HEK293 (cell line): Measurements from ENCODE around the gene LIN52.

Experiments
- CTCF ChIA-PET: fragments of 350-600 bp; formaldehyde crosslinking; extraction: SDS; loops from one replicate; lab custom pipeline; 2021; ENCODE audit warnings: antibody characterized with exemption; lab: Yijun Ruan, JAX
- POLR2A ChIA-PET: fragments of 300-600 bp; formaldehyde crosslinking; extraction: SDS; loops from one replicate; lab custom pipeline; 2020; ENCODE audit warnings: antibody characterized with exemption, inconsistent platforms; lab: Yijun Ruan, JAX
- H3K27ac ChIP-seq: fragments of 200-500 bp; sonication (Bioruptor generic); 2 replicates; pipeline ENCODE4 v1.5.1; 2014; ENCODE audit warnings: low read depth, low read length, control low read depth, inconsistent platforms; ENCODE audit errors: extremely low read depth
- H3K36me3 ChIP-seq, 2 experiments: fragments of 200-500 bp in 1 of 2; sonication (Bioruptor generic) in 1 of 2; 1 replicate in 1 of 2; 2 replicates in 1 of 2; pipeline ENCODE4 v1.5.1; 2014 to 2017; ENCODE audit warnings: inconsistent platforms in 2 of 2, low read length in 2 of 2; ENCODE audit not compliant: control insufficient read depth in 2 of 2, insufficient read depth in 1 of 2
- H3K4me1 ChIP-seq: fragments of 200-500 bp; sonication (Bioruptor generic); 2 replicates; pipeline ENCODE4 v1.5.1; 2014; ENCODE audit warnings: mild to moderate bottlenecking, low read length, inconsistent platforms; ENCODE audit not compliant: control insufficient read depth, insufficient read depth
- H3K4me3 ChIP-seq: 2 replicates; pipeline ENCODE4 v1.5.1; 2011; ENCODE audit warnings: low read depth, mild to moderate bottlenecking, control low read depth, low read length, moderate library complexity
- H3K9me3 ChIP-seq: fragments of 200-500 bp; sonication (Bioruptor generic); 2 replicates; pipeline ENCODE4 v1.5.1; 2014; ENCODE audit warnings: low read depth, low read length, inconsistent platforms; ENCODE audit not compliant: control insufficient read depth, insufficient read depth
- GFI1B ChIP-seq: fragments of 450-650 bp; formaldehyde crosslinking; IDR thresholded peaks from 2 replicates; pipeline ENCODE4 v1.5.1; 2016; ENCODE audit warnings: missing biosample characterization, missing genetic modification characterization
- KLF17 ChIP-seq: fragments of 450-650 bp; formaldehyde crosslinking; IDR thresholded peaks from 2 replicates; pipeline ENCODE4 v1.5.1; 2016; ENCODE audit warnings: missing biosample characterization, missing genetic modification characterization
- SCRT2 ChIP-seq: fragments of 450-650 bp; formaldehyde crosslinking; IDR thresholded peaks from 2 replicates; pipeline ENCODE4 v1.5.1; 2016; ENCODE audit warnings: missing biosample characterization, missing genetic modification characterization
- SP2 ChIP-seq: fragments of 450-650 bp; formaldehyde crosslinking; IDR thresholded peaks from 2 replicates; pipeline ENCODE4 v1.5.1; 2016; ENCODE audit warnings: missing biosample characterization, missing genetic modification characterization
- SP3 ChIP-seq: fragments of 450-650 bp; formaldehyde crosslinking; IDR thresholded peaks from 2 replicates; pipeline ENCODE4 v1.5.1; 2016; ENCODE audit warnings: missing biosample characterization, missing genetic modification characterization
- ZBTB7A ChIP-seq: fragments of 450-650 bp; formaldehyde crosslinking; IDR thresholded peaks from 2 replicates; pipeline ENCODE4 v1.5.1; 2016; ENCODE audit warnings: low read depth, missing biosample characterization, missing genetic modification characterization
- ZIC2 ChIP-seq: fragments of 450-650 bp; formaldehyde crosslinking; IDR thresholded peaks from 2 replicates; pipeline ENCODE4 v1.5.1; 2016; ENCODE audit warnings: missing biosample characterization, missing genetic modification characterization
- ZNF133 ChIP-seq: fragments of 450-650 bp; formaldehyde crosslinking; IDR thresholded peaks from 2 replicates; pipeline ENCODE4 v1.5.1; 2016; ENCODE audit warnings: missing biosample characterization, missing genetic modification characterization
- ZNF157 ChIP-seq: fragments of 450-650 bp; formaldehyde crosslinking; IDR thresholded peaks from 2 replicates; pipeline ENCODE4 v1.5.1; 2016; ENCODE audit warnings: missing biosample characterization, missing genetic modification characterization
- ZNF202 ChIP-seq: fragments of 450-650 bp; formaldehyde crosslinking; IDR thresholded peaks from 2 replicates; pipeline ENCODE4 v1.5.1; 2016; ENCODE audit warnings: missing biosample characterization, missing genetic modification characterization, borderline replicate concordance
- ZNF248 ChIP-seq: fragments of 450-650 bp; formaldehyde crosslinking; IDR thresholded peaks from 2 replicates; pipeline ENCODE4 v1.5.1; 2017; ENCODE audit warnings: missing biosample characterization, missing genetic modification characterization
- ZNF324 ChIP-seq: fragments of 450-650 bp; formaldehyde crosslinking; IDR thresholded peaks from 2 replicates; pipeline ENCODE4 v1.5.1; 2016; ENCODE audit warnings: missing biosample characterization, missing genetic modification characterization
- ZNF335 ChIP-seq: fragments of 450-650 bp; formaldehyde crosslinking; conservative IDR thresholded peaks from 2 replicates; pipeline ENCODE4 v1.5.1; 2016; ENCODE audit warnings: missing biosample characterization, missing genetic modification characterization
- ZNF404 ChIP-seq: fragments of 450-650 bp; formaldehyde crosslinking; IDR thresholded peaks from 2 replicates; pipeline ENCODE4 v1.5.1; 2017; ENCODE audit warnings: missing biosample characterization, missing genetic modification characterization
- ZNF488 ChIP-seq: fragments of 450-650 bp; formaldehyde crosslinking; IDR thresholded peaks from 2 replicates; pipeline ENCODE4 v1.5.1; 2016; ENCODE audit warnings: missing biosample characterization, missing genetic modification characterization
- ZNF513 ChIP-seq: fragments of 450-650 bp; IDR thresholded peaks from 2 replicates; pipeline ENCODE4 v1.5.1; 2018; ENCODE audit warnings: missing biosample characterization, missing genetic modification characterization
- ZNF514 ChIP-seq: fragments of 450-650 bp; formaldehyde crosslinking; IDR thresholded peaks from 2 replicates; pipeline ENCODE4 v1.5.1; 2016; ENCODE audit warnings: missing biosample characterization, missing genetic modification characterization
- ZNF544 ChIP-seq: fragments of 450-650 bp; formaldehyde crosslinking; IDR thresholded peaks from 2 replicates; pipeline ENCODE4 v1.5.0; 2017; ENCODE audit warnings: missing biosample characterization, missing genetic modification characterization
- ZNF548 ChIP-seq: fragments of 450-650 bp; formaldehyde crosslinking; IDR thresholded peaks from 2 replicates; pipeline ENCODE4 v1.5.1; 2016; ENCODE audit warnings: missing biosample characterization, missing genetic modification characterization
- ZNF561 ChIP-seq: fragments of 450-650 bp; IDR thresholded peaks from 2 replicates; pipeline ENCODE4 v1.5.1; 2018; ENCODE audit warnings: missing biosample characterization, missing genetic modification characterization, borderline replicate concordance
- ZNF623 ChIP-seq: fragments of 450-650 bp; formaldehyde crosslinking; IDR thresholded peaks from 2 replicates; pipeline ENCODE4 v1.5.1; 2016; ENCODE audit warnings: missing biosample characterization, missing genetic modification characterization
- ZNF76 ChIP-seq: fragments of 450-650 bp; formaldehyde crosslinking; IDR thresholded peaks from 2 replicates; pipeline ENCODE4; 2016; ENCODE audit warnings: low read depth, missing biosample characterization, missing genetic modification characterization, borderline replicate concordance
- ZNF768 ChIP-seq: fragments of 450-650 bp; formaldehyde crosslinking; IDR thresholded peaks from 2 replicates; pipeline ENCODE4 v1.5.1; 2018; ENCODE audit warnings: missing biosample characterization, mild to moderate bottlenecking, missing genetic modification characterization
- ZNF785 ChIP-seq: fragments of 450-650 bp; formaldehyde crosslinking; IDR thresholded peaks from 2 replicates; pipeline ENCODE4 v1.5.1; 2016; ENCODE audit warnings: missing biosample characterization, missing genetic modification characterization
- ZSCAN16 ChIP-seq: fragments of 450-650 bp; formaldehyde crosslinking; IDR thresholded peaks from 2 replicates; pipeline ENCODE4 v1.5.1; 2016; ENCODE audit warnings: missing biosample characterization, missing genetic modification characterization
- ZSCAN30 ChIP-seq: fragments of 450-650 bp; IDR thresholded peaks from 2 replicates; pipeline ENCODE4 v1.5.1; 2018; ENCODE audit warnings: missing biosample characterization, mild to moderate bottlenecking, missing genetic modification characterization, moderate library complexity
- TF ChIP-seq, protein P1 (sequence below): fragments of 450-650 bp; formaldehyde crosslinking; IDR thresholded peaks from 2 replicates; pipeline ENCODE4 v1.5.1; 2016; ENCODE audit warnings: missing biosample characterization, missing genetic modification characterization, low read depth
- TF ChIP-seq, protein P2 (sequence below): fragments of 450-650 bp; formaldehyde crosslinking; IDR thresholded peaks from 2 replicates; pipeline ENCODE4 v1.5.1; 2016; ENCODE audit warnings: missing biosample characterization, missing genetic modification characterization
- TF ChIP-seq, protein P3 (sequence below): fragments of 450-650 bp; formaldehyde crosslinking; conservative IDR thresholded peaks from 2 replicates; pipeline ENCODE4 v1.5.1; 2016; ENCODE audit warnings: low read depth, missing biosample characterization, missing genetic modification characterization

LIN52 gene

DNA sequence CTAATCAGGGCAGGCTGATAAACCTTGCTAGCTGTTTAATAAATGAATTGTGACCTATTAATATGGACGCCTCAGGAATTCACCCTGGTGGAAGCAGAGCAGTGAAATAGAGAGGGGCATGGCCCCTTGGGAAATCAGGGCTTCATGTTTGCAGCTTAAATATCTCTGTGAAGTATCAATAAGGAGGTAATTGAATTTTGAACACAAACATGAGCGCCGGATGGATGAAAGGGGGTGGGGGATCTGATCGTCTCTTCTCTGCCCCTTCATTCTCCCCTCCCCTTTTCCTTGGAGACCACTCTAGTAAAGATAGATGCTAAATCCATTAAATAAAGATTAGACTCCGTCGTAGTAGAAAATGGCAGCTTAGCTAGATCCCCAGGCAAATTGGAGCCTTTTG, 70.5 kb downstream of the LIN52 start:
- TF ChIP-seq ZNF324 (tag by site-specific recombination) (no peak), SP3 (tag by site-specific recombination) (no peak), ZNF248 (no peak), ZNF785 (no peak), SP2 (no peak), ZNF548 (tag by site-specific recombination) (no peak), ZNF335 (tag by site-specific recombination) (no peak), ZNF404 (no peak), ZNF488 (tag by site-specific recombination) (no peak), ZBTB7A (no peak), ZNF768 (tag by site-specific recombination) (no peak), ZSCAN30 (no peak), ZIC2 (tag by site-specific recombination) (no peak), ZNF133 (tag by site-specific recombination) (no peak)
- TF ChIP-seq, protein P1, sequence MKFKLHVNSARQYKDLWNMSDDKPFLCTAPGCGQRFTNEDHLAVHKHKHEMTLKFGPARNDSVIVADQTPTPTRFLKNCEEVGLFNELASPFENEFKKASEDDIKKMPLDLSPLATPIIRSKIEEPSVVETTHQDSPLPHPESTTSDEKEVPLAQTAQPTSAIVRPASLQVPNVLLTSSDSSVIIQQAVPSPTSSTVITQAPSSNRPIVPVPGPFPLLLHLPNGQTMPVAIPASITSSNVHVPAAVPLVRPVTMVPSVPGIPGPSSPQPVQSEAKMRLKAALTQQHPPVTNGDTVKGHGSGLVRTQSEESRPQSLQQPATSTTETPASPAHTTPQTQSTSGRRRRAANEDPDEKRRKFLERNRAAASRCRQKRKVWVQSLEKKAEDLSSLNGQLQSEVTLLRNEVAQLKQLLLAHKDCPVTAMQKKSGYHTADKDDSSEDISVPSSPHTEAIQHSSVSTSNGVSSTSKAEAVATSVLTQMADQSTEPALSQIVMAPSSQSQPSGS, result no peak
- TF ChIP-seq, protein P2, sequence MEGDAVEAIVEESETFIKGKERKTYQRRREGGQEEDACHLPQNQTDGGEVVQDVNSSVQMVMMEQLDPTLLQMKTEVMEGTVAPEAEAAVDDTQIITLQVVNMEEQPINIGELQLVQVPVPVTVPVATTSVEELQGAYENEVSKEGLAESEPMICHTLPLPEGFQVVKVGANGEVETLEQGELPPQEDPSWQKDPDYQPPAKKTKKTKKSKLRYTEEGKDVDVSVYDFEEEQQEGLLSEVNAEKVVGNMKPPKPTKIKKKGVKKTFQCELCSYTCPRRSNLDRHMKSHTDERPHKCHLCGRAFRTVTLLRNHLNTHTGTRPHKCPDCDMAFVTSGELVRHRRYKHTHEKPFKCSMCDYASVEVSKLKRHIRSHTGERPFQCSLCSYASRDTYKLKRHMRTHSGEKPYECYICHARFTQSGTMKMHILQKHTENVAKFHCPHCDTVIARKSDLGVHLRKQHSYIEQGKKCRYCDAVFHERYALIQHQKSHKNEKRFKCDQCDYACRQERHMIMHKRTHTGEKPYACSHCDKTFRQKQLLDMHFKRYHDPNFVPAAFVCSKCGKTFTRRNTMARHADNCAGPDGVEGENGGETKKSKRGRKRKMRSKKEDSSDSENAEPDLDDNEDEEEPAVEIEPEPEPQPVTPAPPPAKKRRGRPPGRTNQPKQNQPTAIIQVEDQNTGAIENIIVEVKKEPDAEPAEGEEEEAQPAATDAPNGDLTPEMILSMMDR (tag by site-specific recombination), result no peak
- Histone ChIP-seq H3K4me3 (no peak overlapping the region), H3K9me3 (no peaks in the 10 kb centered on the region), H3K27ac (no peak overlapping the region), H3K36me3 (peaks cover 0 to 3% of the 10 kb centered on the region in 2 experiments; a peak in 1 of 3 replicates), H3K4me1 (peaks cover 7% of the 10 kb centered on the region)
- ChIA-PET POLR2A (no interaction called here), CTCF (no interaction called here)

GRCh38 chr14:74155749-74156148, 71.0 kb downstream of the LIN52 start:
- Histone ChIP-seq H3K27ac (no peak overlapping the region), H3K4me1 (peaks cover 7% of the 10 kb centered on the region), H3K4me3 (no peak overlapping the region), H3K36me3 (peaks cover 0 to 3% of the 10 kb centered on the region in 2 experiments; a peak in 1 of 3 replicates), H3K9me3 (no peaks in the 10 kb centered on the region)
- ChIA-PET CTCF (no interaction called here), POLR2A (no interaction called here)
- TF ChIP-seq ZNF157 (tag by site-specific recombination), result no peak
- no peak for TF ChIP-seq ZNF623 (tag by site-specific recombination)
- no peak for TF ChIP-seq ZNF76 (tag by site-specific recombination)
- TF ChIP-seq ZSCAN16 (tag by site-specific recombination), result no peak
- TF ChIP-seq SCRT2 (tag by site-specific recombination), result no peak
- no peak for TF ChIP-seq GFI1B (tag by site-specific recombination)
- TF ChIP-seq ZNF561 (tag by site-specific recombination), result no peak
- TF ChIP-seq ZNF544, result no peak
- TF ChIP-seq, protein P3, sequence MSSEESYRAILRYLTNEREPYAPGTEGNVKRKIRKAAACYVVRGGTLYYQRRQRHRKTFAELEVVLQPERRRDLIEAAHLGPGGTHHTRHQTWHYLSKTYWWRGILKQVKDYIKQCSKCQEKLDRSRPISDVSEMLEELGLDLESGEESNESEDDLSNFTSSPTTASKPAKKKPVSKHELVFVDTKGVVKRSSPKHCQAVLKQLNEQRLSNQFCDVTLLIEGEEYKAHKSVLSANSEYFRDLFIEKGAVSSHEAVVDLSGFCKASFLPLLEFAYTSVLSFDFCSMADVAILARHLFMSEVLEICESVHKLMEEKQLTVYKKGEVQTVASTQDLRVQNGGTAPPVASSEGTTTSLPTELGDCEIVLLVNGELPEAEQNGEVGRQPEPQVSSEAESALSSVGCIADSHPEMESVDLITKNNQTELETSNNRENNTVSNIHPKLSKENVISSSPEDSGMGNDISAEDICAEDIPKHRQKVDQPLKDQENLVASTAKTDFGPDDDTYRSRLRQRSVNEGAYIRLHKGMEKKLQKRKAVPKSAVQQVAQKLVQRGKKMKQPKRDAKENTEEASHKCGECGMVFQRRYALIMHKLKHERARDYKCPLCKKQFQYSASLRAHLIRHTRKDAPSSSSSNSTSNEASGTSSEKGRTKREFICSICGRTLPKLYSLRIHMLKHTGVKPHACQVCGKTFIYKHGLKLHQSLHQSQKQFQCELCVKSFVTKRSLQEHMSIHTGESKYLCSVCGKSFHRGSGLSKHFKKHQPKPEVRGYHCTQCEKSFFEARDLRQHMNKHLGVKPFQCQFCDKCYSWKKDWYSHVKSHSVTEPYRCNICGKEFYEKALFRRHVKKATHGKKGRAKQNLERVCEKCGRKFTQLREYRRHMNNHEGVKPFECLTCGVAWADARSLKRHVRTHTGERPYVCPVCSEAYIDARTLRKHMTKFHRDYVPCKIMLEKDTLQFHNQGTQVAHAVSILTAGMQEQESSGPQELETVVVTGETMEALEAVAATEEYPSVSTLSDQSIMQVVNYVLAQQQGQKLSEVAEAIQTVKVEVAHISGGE (tag by site-specific recombination), result no peak
- no peak for TF ChIP-seq ZNF514
- TF ChIP-seq ZNF513 (tag by site-specific recombination), result no peak
- no peak for TF ChIP-seq ZNF202 (tag by site-specific recombination)
- TF ChIP-seq KLF17 (tag by site-specific recombination), result no peak
